Measurements from ENCODE around the gene STS. TPM values are rescaled to one million over a fixed set of nuclear protein-coding genes. Genes with fewer than 3 reads are reported as not detected.
"Not testable (repeated sequence)": the region's sequence is repeated elsewhere in the genome, so short reads cannot be mapped to it uniquely, and the experiment has no call there.

Gene STS
- total and polyA plus RNA-seq, 2 donors from 2014 or later = 2.7 to 13.4 TPM

DNA sequence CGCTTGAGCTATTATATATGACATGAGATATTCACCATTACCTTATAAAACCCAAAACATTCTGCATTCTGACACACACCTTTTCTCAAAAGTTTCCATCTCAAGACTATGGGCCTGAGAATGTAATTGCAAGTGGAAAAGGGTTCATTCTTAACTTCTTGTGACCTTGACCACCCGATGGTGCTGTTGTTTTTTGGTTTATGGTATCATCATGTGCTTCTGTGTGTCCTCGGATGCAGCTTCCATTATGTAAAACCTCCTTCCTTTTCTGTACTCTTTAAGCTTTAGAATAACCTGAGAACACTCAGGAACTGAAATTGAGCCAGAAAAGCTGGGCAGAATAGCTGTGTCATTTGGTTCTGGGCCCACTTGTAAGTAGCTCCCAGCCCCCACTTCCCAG lies 16.7 kb downstream of the STS start:
- FAIRE-seq = no peak
- TF ChIP-seq CTCF (IDR thresholded peaks at IDR 0.05; ENCODE audit: borderline replicate concordance, extremely low read depth, insufficient read depth) = no peak
- no peaks in the 10 kb centered on the region for H3K4me1 ChIP-seq (ENCODE audit: control insufficient read depth in 2 of 3, insufficient read depth in 2 of 3, low read depth in 1 of 3, low read length in 3 of 3)
- H3K27me3 ChIP-seq (ENCODE audit: control insufficient read depth, insufficient read depth, low read length) = peaks cover 2% of the 10 kb centered on the region
- H3K9ac ChIP-seq (ENCODE audit: low read length in 3 of 3) = no peak overlapping the region
- H3K4me3 ChIP-seq (ENCODE audit: low read length in 3 of 3) = no peak overlapping the region
- H3K36me3 ChIP-seq (ENCODE audit: control insufficient read depth in 2 of 3, insufficient read depth in 3 of 3, low read length in 3 of 3) = no peaks in the 10 kb centered on the region
- peaks cover 0 to 3% (median 0%) of the 10 kb centered on the region in 3 donors for H3K9me3 ChIP-seq (ENCODE audit: control insufficient read depth in 2 of 3, insufficient read depth in 1 of 3, low read length in 3 of 3)
- H3K27ac ChIP-seq (ENCODE audit: low read depth in 2 of 2, low read length in 2 of 2) = no peak overlapping the region
- intact Hi-C loops (cut with DNase I) = no loop called here
- DNase-seq = no peak

- peaks cover 0 to 6% (median 0%) of the 10 kb centered on the region in 3 donors for H3K9me3 ChIP-seq (ENCODE audit: control insufficient read depth in 2 of 3, insufficient read depth in 1 of 3, low read length in 3 of 3)
- FAIRE-seq = no peak
- no peak overlapping the region for H3K27ac ChIP-seq (ENCODE audit: low read depth in 2 of 2, low read length in 2 of 2)
- no peaks in the 10 kb centered on the region for H3K36me3 ChIP-seq (ENCODE audit: control insufficient read depth in 2 of 3, insufficient read depth in 3 of 3, low read length in 3 of 3)
- H3K27me3 ChIP-seq (ENCODE audit: control insufficient read depth, insufficient read depth, low read length) = no peaks in the 10 kb centered on the region
- intact Hi-C loops (cut with DNase I) = no loop called here
- no peak for TF ChIP-seq CTCF (IDR thresholded peaks at IDR 0.05; ENCODE audit: borderline replicate concordance, extremely low read depth, insufficient read depth)
- no peak overlapping the region for H3K4me3 ChIP-seq (ENCODE audit: low read length in 3 of 3)
- DNase-seq = no peak
- no peaks in the 10 kb centered on the region for H3K4me1 ChIP-seq (ENCODE audit: control insufficient read depth in 2 of 3, insufficient read depth in 2 of 3, low read depth in 1 of 3, low read length in 3 of 3)
- H3K9ac ChIP-seq (ENCODE audit: low read length in 3 of 3) = no peak overlapping the region
These were observed 20.9 kb downstream of the STS start for GRCh38 chrX:7168371-7168770.

DNA sequence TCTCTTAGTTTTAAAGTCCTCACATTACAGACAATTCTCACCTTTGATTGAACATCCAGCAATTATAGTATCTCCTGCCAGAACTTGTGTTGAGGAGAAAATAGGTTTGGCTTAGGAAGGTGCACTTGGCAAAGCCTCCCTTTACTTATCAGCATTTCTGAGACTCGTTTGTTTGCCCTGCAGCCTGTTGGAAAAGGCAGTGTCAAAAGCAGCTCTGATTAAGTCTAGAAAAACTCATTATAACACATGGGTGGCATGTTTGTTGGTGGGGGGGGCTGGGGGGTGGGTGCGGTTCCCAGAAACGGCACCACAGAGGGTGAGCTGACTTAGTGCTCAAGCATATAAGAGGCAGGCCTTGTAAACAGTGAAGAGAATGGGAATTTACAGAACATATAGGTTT lies 22.1 kb downstream of the STS start:
- H3K36me3 ChIP-seq (ENCODE audit: control insufficient read depth in 2 of 3, insufficient read depth in 3 of 3, low read length in 3 of 3) = no peaks in the 10 kb centered on the region
- H3K27ac ChIP-seq (ENCODE audit: low read depth in 2 of 2, low read length in 2 of 2) = no peak overlapping the region
- H3K9ac ChIP-seq (ENCODE audit: low read length in 3 of 3) = no peak overlapping the region
- H3K9me3 ChIP-seq (ENCODE audit: control insufficient read depth in 2 of 3, insufficient read depth in 1 of 3, low read length in 3 of 3) = peaks cover 0 to 6% (median 0%) of the 10 kb centered on the region in 3 donors
- FAIRE-seq = no peak
- H3K27me3 ChIP-seq (ENCODE audit: control insufficient read depth, insufficient read depth, low read length) = no peaks in the 10 kb centered on the region
- TF ChIP-seq CTCF (IDR thresholded peaks at IDR 0.05; ENCODE audit: borderline replicate concordance, extremely low read depth, insufficient read depth) = no peak
- H3K4me1 ChIP-seq (ENCODE audit: control insufficient read depth in 2 of 3, insufficient read depth in 2 of 3, low read depth in 1 of 3, low read length in 3 of 3) = no peaks in the 10 kb centered on the region
- intact Hi-C loops (cut with DNase I) = no loop called here
- DNase-seq = no peak
- H3K4me3 ChIP-seq (ENCODE audit: low read length in 3 of 3) = no peak overlapping the region

- H3K27ac ChIP-seq (ENCODE audit: low read depth in 2 of 2, low read length in 2 of 2) = no peak overlapping the region
- no peak overlapping the region for H3K9ac ChIP-seq (ENCODE audit: low read length in 3 of 3)
- no peaks in the 10 kb centered on the region for H3K36me3 ChIP-seq (ENCODE audit: control insufficient read depth in 2 of 3, insufficient read depth in 3 of 3, low read length in 3 of 3)
- no peak overlapping the region for H3K4me3 ChIP-seq (ENCODE audit: low read length in 3 of 3)
- peak; percentile 14 for TF ChIP-seq CTCF (IDR thresholded peaks at IDR 0.05; ENCODE audit: borderline replicate concordance, extremely low read depth, insufficient read depth)
- no peaks in the 10 kb centered on the region for H3K4me1 ChIP-seq (ENCODE audit: control insufficient read depth in 2 of 3, insufficient read depth in 2 of 3, low read depth in 1 of 3, low read length in 3 of 3)
- no peaks in the 10 kb centered on the region for H3K27me3 ChIP-seq (ENCODE audit: control insufficient read depth, insufficient read depth, low read length)
- intact Hi-C loops (cut with DNase I) = no loop called here
- FAIRE-seq = no peak
- peaks cover 0 to 6% (median 0%) of the 10 kb centered on the region in 3 donors for H3K9me3 ChIP-seq (ENCODE audit: control insufficient read depth in 2 of 3, insufficient read depth in 1 of 3, low read length in 3 of 3)
- DNase-seq = no peak
These were observed 23.4 kb downstream of the STS start for GRCh38 chrX:7170898-7171297.

DNA sequence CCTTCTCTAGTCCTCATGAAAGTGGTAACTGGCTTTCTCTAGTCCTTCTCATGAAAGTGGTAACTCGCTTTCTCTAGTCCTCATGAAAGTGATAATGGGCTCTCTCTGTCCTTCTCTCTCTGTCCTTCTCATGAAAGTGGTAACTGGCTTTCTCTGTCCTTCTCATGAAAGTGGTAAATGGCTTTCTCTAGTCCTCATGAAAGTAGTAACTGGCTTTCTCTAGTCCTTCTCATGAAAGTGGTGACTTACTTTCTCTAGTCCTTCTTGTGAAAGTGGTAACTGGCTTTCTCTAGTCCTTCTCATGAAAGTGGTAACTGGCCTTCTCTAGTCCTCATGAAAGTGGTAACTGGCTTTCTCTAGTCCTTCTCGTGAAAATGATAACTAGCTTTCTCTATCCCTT lies 31.3 kb downstream of the STS start:
- H3K36me3 ChIP-seq (ENCODE audit: control insufficient read depth in 2 of 3, insufficient read depth in 3 of 3, low read length in 3 of 3); FAIRE-seq; H3K9me3 ChIP-seq (ENCODE audit: control insufficient read depth in 2 of 3, insufficient read depth in 1 of 3, low read length in 3 of 3); H3K27me3 ChIP-seq (ENCODE audit: control insufficient read depth, insufficient read depth, low read length); H3K4me3 ChIP-seq (ENCODE audit: low read length in 3 of 3); H3K9ac ChIP-seq (ENCODE audit: low read length in 3 of 3); DNase-seq; H3K27ac ChIP-seq (ENCODE audit: low read depth in 2 of 2, low read length in 2 of 2); intact Hi-C loops (cut with DNase I); H3K4me1 ChIP-seq (ENCODE audit: control insufficient read depth in 2 of 3, insufficient read depth in 2 of 3, low read depth in 1 of 3, low read length in 3 of 3): not testable (repeated sequence)

Measured in kidney (tissue), 14 donors.